Smooth muscle cell (in vitro differentiated cells): ENCODE measurements around the gene NAP1L4. TPM values are rescaled to one million over a fixed set of nuclear protein-coding genes. Genes with fewer than 3 reads are reported as not detected.
A peak's percentile ranks its signal among the peaks of the same experiment; 100 is the strongest.

Experiments
- DNase-seq: peaks from one replicate; lab custom pipeline; 2025; ENCODE audit not compliant: unreplicated experiment; lab: John Stamatoyannopoulos, UW
- H2AFZ ChIP-seq: fragments of 200-600 bp; sonication (generic); 2 replicates; pipeline ENCODE4 v1.6.0; 2016; ENCODE audit warnings: antibody characterized with exemption, low read depth, mild to moderate bottlenecking
- H3F3A ChIP-seq: fragments of 200-600 bp; sonication (generic); 2 replicates; pipeline ENCODE4 v1.6.0; 2017; ENCODE audit warnings: antibody characterized with exemption, low read depth
- H3K27ac ChIP-seq: fragments of 200-600 bp; sonication (generic); 2 replicates; pipeline ENCODE4 v1.5.1; 2016; ENCODE audit warnings: low read depth, mild to moderate bottlenecking
- H3K27me3 ChIP-seq: fragments of 200-600 bp; sonication (generic); 2 replicates; pipeline ENCODE4 v1.6.1; 2016; ENCODE audit warnings: low read depth, mild to moderate bottlenecking
- H3K36me3 ChIP-seq: fragments of 200-600 bp; sonication (generic); 2 replicates; pipeline ENCODE4 v1.5.1; 2016; ENCODE audit warnings: low read depth
- H3K4me1 ChIP-seq: fragments of 200-600 bp; sonication (generic); 2 replicates; pipeline ENCODE4 v1.5.1; 2016; ENCODE audit warnings: low read depth
- H3K4me2 ChIP-seq: fragments of 200-600 bp; sonication (generic); 2 replicates; pipeline ENCODE4 v1.6.0; 2016; ENCODE audit warnings: mild to moderate bottlenecking
- H3K4me3 ChIP-seq: fragments of 200-600 bp; sonication (generic); 2 replicates; pipeline ENCODE4 v1.5.1; 2016; ENCODE audit warnings: mild to moderate bottlenecking
- H3K79me2 ChIP-seq: fragments of 200-600 bp; sonication (generic); 2 replicates; pipeline ENCODE4 v1.6.0; 2016; ENCODE audit warnings: low read depth, mild to moderate bottlenecking
- H3K9ac ChIP-seq: fragments of 200-600 bp; sonication (generic); 2 replicates; pipeline ENCODE4 v1.6.0; 2016; ENCODE audit warnings: low read depth
- H3K9me3 ChIP-seq: fragments of 200-600 bp; sonication (generic); replicated peaks from 2 replicates; pipeline ENCODE4 v1.5.1; 2016; ENCODE audit warnings: low read depth
- H4K20me1 ChIP-seq: fragments of 200-600 bp; sonication (generic); 2 replicates; pipeline ENCODE4 v1.6.0; 2016; ENCODE audit warnings: low read depth
- CTCF ChIP-seq: fragments of 200-600 bp; sonication (generic); IDR thresholded peaks from 2 replicates; pipeline ENCODE4 v1.5.1; 2017; ENCODE audit warnings: borderline replicate concordance, mild to moderate bottlenecking, antibody characterized with exemption; ENCODE audit not compliant: insufficient read depth, poor library complexity, severe bottlenecking
- WGBS: methylation state at CpG from one replicate; pipeline ENCODE4 v1.1.7; 2016; ENCODE audit warnings: low lambda C conversion rate; 5-methylcytosine and 5-hydroxymethylcytosine counted together
- polyA plus RNA-seq: library from polyadenylated mRNA; unstranded; fragments of >200 nt; fragmentation: Nextera tagmentation; extraction: Ambion mirVana; gene quantifications from 2 replicates; pipeline ENCODE4 v1.2.1, GENCODE V29; 2016
- total RNA-seq: library from RNA; depleted of rRNA; stranded (reverse); fragments of >200 nt; gene quantifications from 2 replicates; pipeline ENCODE4 v1.2.3, GENCODE V29; 2014

NAP1L4 gene
- total and polyA plus RNA-seq, 2 experiments from 2014 or later = 63.1 to 95.0 TPM

GRCh38 chr11:2994336-2994730 is 2.2 kb upstream of the NAP1L4 start:
- Histone ChIP-seq H3K4me3 (no peak overlapping the region), H3K4me2 (no peak overlapping the region), H3K27me3 (no peaks in the 10 kb centered on the region), H3K79me2 (peaks cover 24% of the 10 kb centered on the region), H3K9me3 (no peaks in the 10 kb centered on the region), H3K36me3 (no peaks in the 10 kb centered on the region), H3K9ac (no peak overlapping the region), H3K27ac (no peak overlapping the region), H2AFZ (no peak overlapping the region), H4K20me1 (peaks cover 23% of the 10 kb centered on the region), H3F3A (no peaks in the 10 kb centered on the region), H3K4me1 (peaks cover 15% of the 10 kb centered on the region)
- DNase-seq = no peak
- TF ChIP-seq CTCF = no peak
- WGBS = 94% methylated on average over 4 of the region's 4 CpGs

- no peak for DNase-seq
These were observed 832 bp upstream of the NAP1L4 start for GRCh38 chr11:2992997-2993325.

GRCh38 chr11:2991452-2992233 is 486 bp downstream of the NAP1L4 start:
- peak overlapping the region; percentile 76 for H3K27ac ChIP-seq
- H3K36me3 ChIP-seq = no peaks in the 10 kb centered on the region
- peak overlapping the region; percentile 38 for H2AFZ ChIP-seq
- WGBS = under 1% methylated on average over 45 of the region's 79 CpGs
- DNase-seq = peak; percentile 86
- peaks cover 50% of the 10 kb centered on the region for H4K20me1 ChIP-seq
- no peaks in the 10 kb centered on the region for H3F3A ChIP-seq
- H3K79me2 ChIP-seq = peaks cover 51% of the 10 kb centered on the region
- peak overlapping the region; percentile 94 for H3K4me2 ChIP-seq
- no peak for TF ChIP-seq CTCF
- H3K27me3 ChIP-seq = no peaks in the 10 kb centered on the region
- H3K9ac ChIP-seq = peak overlapping the region; percentile 82
- peak overlapping the region; percentile 94 for H3K4me3 ChIP-seq
- no peaks in the 10 kb centered on the region for H3K9me3 ChIP-seq
- peaks cover 27% of the 10 kb centered on the region for H3K4me1 ChIP-seq

More at GRCh38 chr11:2992997-2993325, 832 bp upstream of the NAP1L4 start:
- H4K20me1 ChIP-seq = peaks cover 37% of the 10 kb centered on the region
- H3K4me3 ChIP-seq = peak overlapping the region; percentile 94
- peaks cover 27% of the 10 kb centered on the region for H3K4me1 ChIP-seq
- no peak for TF ChIP-seq CTCF
- H3K27ac ChIP-seq = no peak overlapping the region
- peak overlapping the region; percentile 93 for H3K4me2 ChIP-seq
- H2AFZ ChIP-seq = no peak overlapping the region
- H3K79me2 ChIP-seq = peaks cover 38% of the 10 kb centered on the region
- no peaks in the 10 kb centered on the region for H3K27me3 ChIP-seq
- H3K9me3 ChIP-seq = no peaks in the 10 kb centered on the region
- 39% methylated on average over 7 of the region's 7 CpGs for WGBS
- no peaks in the 10 kb centered on the region for H3F3A ChIP-seq
- H3K9ac ChIP-seq = peak overlapping the region; percentile 55
- H3K36me3 ChIP-seq = no peaks in the 10 kb centered on the region
